Lung (tissue), 12 donors: ENCODE data around the gene VTI1A. TPM values are rescaled to one million over a fixed set of nuclear protein-coding genes. Genes with fewer than 3 reads are reported as not detected.

Experiments
- ATAC-seq: fragments of 200-7000 bp; cut with Tn5 transposase; one replicate; pipeline ENCODE4 v1.9.1; 2020; ENCODE audit warnings: moderate number of reproducible peaks; ENCODE audit not compliant: insufficient read depth, low FRiP score
- DNase-seq, 3 donors: peaks; one replicate each; pipeline ENCODE4 v3.0.0-alpha.2; 2013 to 2017
- H3K27ac ChIP-seq, 2 donors: one replicate each; pipeline ENCODE4 v1.5.1; 2013; ENCODE audit warnings: mild to moderate bottlenecking in 2 of 2, moderate library complexity in 2 of 2, control low read depth in 1 of 2, inconsistent platforms in 1 of 2, low read depth in 1 of 2, low read length in 1 of 2
- H3K27me3 ChIP-seq, 3 donors: one replicate each; pipeline ENCODE4 v1.5.1; 2013; ENCODE audit warnings: low read length in 2 of 3; ENCODE audit not compliant: control insufficient read depth in 3 of 3, insufficient read depth in 3 of 3
- H3K36me3 ChIP-seq, 4 donors: one replicate each; pipeline ENCODE4 v1.5.1; 2013; ENCODE audit warnings: low read length in 4 of 4, mild to moderate bottlenecking in 1 of 4, moderate library complexity in 1 of 4; ENCODE audit not compliant: control insufficient read depth in 4 of 4, insufficient read depth in 4 of 4
- H3K4me1 ChIP-seq, 5 donors: one replicate each; pipeline ENCODE4 v1.5.1; 2013; ENCODE audit warnings: low read length in 5 of 5, mild to moderate bottlenecking in 2 of 5, moderate library complexity in 1 of 5; ENCODE audit not compliant: control insufficient read depth in 5 of 5, insufficient read depth in 5 of 5
- H3K4me3 ChIP-seq: one replicate; pipeline ENCODE4 v1.5.1; 2013; ENCODE audit warnings: mild to moderate bottlenecking, control low read depth, moderate library complexity
- H3K9ac ChIP-seq, 2 donors: one replicate each; pipeline ENCODE4 v1.5.1; 2013; ENCODE audit warnings: low read length in 2 of 2, control low read depth in 1 of 2; ENCODE audit not compliant: insufficient read depth in 1 of 2
- H3K9me3 ChIP-seq, 4 donors: one replicate each; pipeline ENCODE4 v1.5.1; 2013; ENCODE audit warnings: low read length in 3 of 4, mild to moderate bottlenecking in 1 of 4, moderate library complexity in 1 of 4; ENCODE audit not compliant: control insufficient read depth in 4 of 4, insufficient read depth in 3 of 4
- WGBS, 2 donors: extraction: QIAGEN DNeasy Blood & Tissue Kit; methylation state at CpG; one replicate each; pipeline ENCODE4 v1.1.7; 2013; 5-methylcytosine and 5-hydroxymethylcytosine counted together
- polyA plus RNA-seq, 2 donors: library from polyadenylated mRNA; stranded (reverse); fragments of 200-250 nt; gene quantifications; one replicate each; pipeline ENCODE4 v1.2.1, GENCODE V29; 2013
- total RNA-seq, 2 donors: library from RNA; depleted of rRNA in 1 of 2; stranded (reverse); fragments of >200 nt in 1 of 2; gene quantifications; one replicate each; pipeline ENCODE4 v1.2.1, GENCODE V29; 2014 to 2021
- TF ChIP-seq, protein P1 (sequence below): IDR thresholded peaks from 2 replicates; pipeline ENCODE4 v1.5.1; 2012; ENCODE audit warnings: mild to moderate bottlenecking; ENCODE audit errors: control extremely low read depth, extremely low read depth
- donor health status: control.
- donor health status: control.
- donor health status: Bipolar disorder and iron deficiency.
- donor health status: healthy.
- donor health status: DM: yes; HTN: yes; CAD: no.

Gene VTI1A
- total and polyA plus RNA-seq, 4 donors = 9.2 to 48.2 (median 28.4) TPM

DNA sequence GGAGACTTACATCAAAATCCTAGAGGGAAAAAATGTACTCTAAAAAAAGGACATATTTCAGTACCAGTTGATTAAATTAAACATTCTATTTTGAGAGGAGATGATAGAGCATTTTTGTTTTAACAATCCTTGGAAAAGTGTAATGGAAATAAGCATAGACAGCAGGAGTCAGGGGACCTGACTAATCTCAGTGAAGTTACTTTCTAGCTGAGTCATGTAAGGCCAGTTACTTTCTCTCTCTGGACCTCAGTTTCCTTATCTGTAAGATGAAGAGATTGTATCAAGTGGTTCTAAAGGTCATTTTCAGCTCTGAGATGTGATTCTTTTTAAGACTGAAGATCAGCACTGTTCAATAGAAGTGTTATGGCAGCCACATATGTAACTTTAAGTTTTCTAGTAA, 44.1 kb downstream of the VTI1A start:
- H3K36me3 ChIP-seq = no peaks in the 10 kb centered on the region
- TF ChIP-seq, protein P1, sequence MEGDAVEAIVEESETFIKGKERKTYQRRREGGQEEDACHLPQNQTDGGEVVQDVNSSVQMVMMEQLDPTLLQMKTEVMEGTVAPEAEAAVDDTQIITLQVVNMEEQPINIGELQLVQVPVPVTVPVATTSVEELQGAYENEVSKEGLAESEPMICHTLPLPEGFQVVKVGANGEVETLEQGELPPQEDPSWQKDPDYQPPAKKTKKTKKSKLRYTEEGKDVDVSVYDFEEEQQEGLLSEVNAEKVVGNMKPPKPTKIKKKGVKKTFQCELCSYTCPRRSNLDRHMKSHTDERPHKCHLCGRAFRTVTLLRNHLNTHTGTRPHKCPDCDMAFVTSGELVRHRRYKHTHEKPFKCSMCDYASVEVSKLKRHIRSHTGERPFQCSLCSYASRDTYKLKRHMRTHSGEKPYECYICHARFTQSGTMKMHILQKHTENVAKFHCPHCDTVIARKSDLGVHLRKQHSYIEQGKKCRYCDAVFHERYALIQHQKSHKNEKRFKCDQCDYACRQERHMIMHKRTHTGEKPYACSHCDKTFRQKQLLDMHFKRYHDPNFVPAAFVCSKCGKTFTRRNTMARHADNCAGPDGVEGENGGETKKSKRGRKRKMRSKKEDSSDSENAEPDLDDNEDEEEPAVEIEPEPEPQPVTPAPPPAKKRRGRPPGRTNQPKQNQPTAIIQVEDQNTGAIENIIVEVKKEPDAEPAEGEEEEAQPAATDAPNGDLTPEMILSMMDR = no peak
- no peaks in the 10 kb centered on the region for H3K27me3 ChIP-seq
- H3K9ac ChIP-seq = no peak overlapping the region
- no peak overlapping the region for H3K27ac ChIP-seq
- ATAC-seq (no peak), DNase-seq (no peak)
- H3K4me1 ChIP-seq = peaks cover 0 to 25% (median 6%) of the 10 kb centered on the region in 5 donors
- no peak overlapping the region for H3K4me3 ChIP-seq
- H3K9me3 ChIP-seq = no peaks in the 10 kb centered on the region

DNA sequence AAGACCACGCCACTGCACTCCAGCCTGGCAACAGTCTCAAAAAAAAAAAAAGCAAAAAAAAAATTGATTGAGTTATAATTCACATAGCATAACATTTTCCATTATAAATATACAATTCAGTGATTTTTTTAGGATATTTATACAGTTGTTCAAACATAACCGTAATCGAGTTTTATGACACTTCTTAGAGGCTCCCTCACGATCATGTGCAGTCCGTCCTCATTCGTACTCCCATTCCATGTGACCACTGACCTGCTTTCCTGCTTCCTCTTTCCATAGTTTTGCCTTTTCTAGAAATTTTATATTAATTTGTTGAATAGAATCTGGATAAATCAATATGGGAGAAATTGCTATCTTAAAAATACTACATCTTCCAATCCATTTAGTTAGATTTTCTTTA, 45.7 kb downstream of the VTI1A start:
- TF ChIP-seq, protein P1 = no peak
- no peak for ATAC-seq
- no peaks in the 10 kb centered on the region for H3K27me3 ChIP-seq
- H3K27ac ChIP-seq = no peak overlapping the region
- DNase-seq = no peak
- H3K4me3 ChIP-seq = no peak overlapping the region
- H3K9me3 ChIP-seq = no peaks in the 10 kb centered on the region
- WGBS, 2 donors = 96 to 99% methylated on average over 6 of the region's 6 CpGs
- H3K9ac ChIP-seq = no peak overlapping the region
- H3K4me1 ChIP-seq = peaks cover 0 to 25% (median 6%) of the 10 kb centered on the region in 5 donors
- no peaks in the 10 kb centered on the region for H3K36me3 ChIP-seq

DNA sequence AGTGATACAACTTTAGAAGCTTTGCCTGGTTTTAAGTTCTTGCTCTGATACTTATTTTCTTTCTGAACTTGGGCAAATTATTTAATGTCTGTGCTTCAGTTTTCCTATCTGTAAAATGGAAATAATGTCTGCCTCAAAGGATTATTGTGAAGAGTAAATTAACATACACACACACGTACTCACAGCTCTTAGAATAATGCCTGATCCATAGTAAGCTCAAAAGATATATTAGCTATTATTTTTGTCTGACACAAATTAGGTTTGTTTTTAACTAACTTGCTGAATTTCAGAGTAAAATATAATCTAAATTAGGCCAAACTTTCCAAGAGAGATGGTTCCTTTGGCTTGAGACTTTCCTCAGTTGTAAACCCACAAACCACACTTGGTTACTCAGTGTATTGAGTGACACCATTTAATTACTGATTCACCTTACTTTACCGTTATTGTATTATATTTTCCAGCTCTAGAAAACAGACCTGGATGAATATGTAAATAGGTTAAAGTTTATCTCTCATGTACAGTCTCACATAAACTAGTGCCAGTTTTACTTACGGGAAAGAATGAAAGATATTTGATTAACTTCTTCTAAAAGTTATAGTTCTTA, 50.4 kb downstream of the VTI1A start:
- H3K4me1 ChIP-seq = no peaks in the 10 kb centered on the region
- ATAC-seq = no peak
- WGBS, 2 donors = 87 to 92% methylated on average over 3 of the region's 3 CpGs

More for the DNA sequence above, 50.4 kb downstream of the VTI1A start:
- TF ChIP-seq, protein P1 = no peak
- Histone ChIP-seq H3K4me3 (no peak overlapping the region), H3K9me3 (no peaks in the 10 kb centered on the region), H3K9ac (no peak overlapping the region), H3K27me3 (no peaks in the 10 kb centered on the region), H3K36me3 (no peaks in the 10 kb centered on the region), H3K27ac (no peak overlapping the region)
- no peak for DNase-seq
